ENCODE results near the gene GRHPR. TPM values are rescaled to one million over a fixed set of nuclear protein-coding genes. Genes with fewer than 3 reads are reported as not detected.
"Not testable (repeated sequence)": the region's sequence is repeated elsewhere in the genome, so short reads cannot be mapped to it uniquely, and the experiment has no call there.

GRHPR gene
- total RNA-seq, 6 experiments from 2014 or later: 159 to 424 (median 359) TPM

DNA sequence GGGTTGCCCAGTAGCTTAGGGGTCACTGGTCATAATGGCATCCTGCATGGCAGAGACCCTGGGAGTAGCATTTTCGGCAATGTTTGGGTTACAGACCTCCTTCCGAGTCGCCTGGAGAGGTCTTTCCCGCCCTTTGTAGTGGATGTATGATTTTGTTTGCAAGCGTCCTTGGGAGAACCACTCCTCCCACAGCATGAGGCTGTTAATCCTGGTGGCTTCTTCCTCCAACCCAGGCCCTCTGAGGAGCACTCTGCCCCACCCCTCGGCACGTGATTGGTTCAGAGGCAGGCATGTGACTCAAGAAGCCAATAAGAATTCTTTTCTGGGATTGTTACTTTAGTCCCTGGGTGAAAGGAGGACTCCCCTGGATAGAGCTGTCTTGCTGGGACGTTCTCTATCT lies 30.2 kb upstream of the GRHPR start:
- no peak for TF ChIP-seq POLR2A (IDR thresholded peaks at IDR 0.05)
- TF ChIP-seq CTCF (IDR thresholded peaks at IDR 0.05): no peak
- Histone ChIP-seq H3K9me3 (no peaks in the 10 kb centered on the region), H3K4me1 (no peaks in the 10 kb centered on the region), H3K36me3 (no peaks in the 10 kb centered on the region), H3K27ac (no peak overlapping the region), H3K27me3 (no peaks in the 10 kb centered on the region), H3K4me3 (no peak overlapping the region)
- ATAC-seq (no peak), DNase-seq (no peak)
- intact Hi-C loops (cut with DNase I): no loop called here
- 76% methylated on average over 6 of the region's 8 CpGs for WGBS (ENCODE audit: insufficient coverage, low coverage, low lambda C conversion rate, missing lambda C conversion rate)

DNA sequence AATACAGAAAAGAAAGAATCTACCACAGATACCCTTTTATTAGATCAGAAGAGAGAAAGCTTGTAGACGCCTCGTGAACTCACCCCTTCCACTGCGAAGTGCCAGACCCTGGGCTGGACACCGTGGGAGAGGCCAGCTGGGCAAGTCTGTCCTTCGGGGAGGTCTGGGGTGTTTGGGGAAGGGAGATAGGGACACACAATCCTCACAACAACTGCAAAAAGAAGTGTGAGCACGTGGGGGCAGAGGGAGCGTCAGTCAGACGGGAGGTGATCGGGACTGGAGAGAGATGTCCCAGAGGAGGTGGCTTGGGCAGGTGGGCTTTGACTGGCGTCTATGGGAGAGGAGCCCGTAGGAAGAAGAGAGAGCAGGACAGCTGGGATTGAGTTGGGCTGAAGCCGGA lies 27.3 kb upstream of the GRHPR start:
- no peaks in the 10 kb centered on the region for H3K27me3 ChIP-seq
- no peak overlapping the region for H3K27ac ChIP-seq
- DNase-seq (no peak), ATAC-seq (no peak)
- H3K4me1 ChIP-seq: peaks cover 0 to 7% (median 3%) of the 10 kb centered on the region in 4 donors
- no peak overlapping the region for H3K4me3 ChIP-seq
- intact Hi-C loops (cut with DNase I): no loop called here
- H3K9me3 ChIP-seq: no peaks in the 10 kb centered on the region
- 74% methylated on average over 8 of the region's 12 CpGs for WGBS (ENCODE audit: insufficient coverage, low coverage, low lambda C conversion rate, missing lambda C conversion rate)
- TF ChIP-seq CTCF (IDR thresholded peaks at IDR 0.05): no peak
- no peak for TF ChIP-seq POLR2A (IDR thresholded peaks at IDR 0.05)
- H3K36me3 ChIP-seq: no peaks in the 10 kb centered on the region

- DNase-seq: no peak
- no peaks in the 10 kb centered on the region for H3K27me3 ChIP-seq
- intact Hi-C loops (cut with DNase I): no loop called here
- no peaks in the 10 kb centered on the region for H3K36me3 ChIP-seq
- H3K4me3 ChIP-seq: no peak overlapping the region
- 80% methylated on average over 7 of the region's 8 CpGs for WGBS (ENCODE audit: insufficient coverage, low coverage, low lambda C conversion rate, missing lambda C conversion rate)
- H3K4me1 ChIP-seq: peaks cover 0 to 7% (median 3%) of the 10 kb centered on the region in 4 donors
- no peak overlapping the region for H3K27ac ChIP-seq
- TF ChIP-seq CTCF (IDR thresholded peaks at IDR 0.05) (no peak), POLR2A (IDR thresholded peaks at IDR 0.05) (no peak)
- no peak for ATAC-seq
- no peaks in the 10 kb centered on the region for H3K9me3 ChIP-seq
Observed at GRCh38 chr9:37395663-37396062, 26.8 kb upstream of the GRHPR start.

DNA sequence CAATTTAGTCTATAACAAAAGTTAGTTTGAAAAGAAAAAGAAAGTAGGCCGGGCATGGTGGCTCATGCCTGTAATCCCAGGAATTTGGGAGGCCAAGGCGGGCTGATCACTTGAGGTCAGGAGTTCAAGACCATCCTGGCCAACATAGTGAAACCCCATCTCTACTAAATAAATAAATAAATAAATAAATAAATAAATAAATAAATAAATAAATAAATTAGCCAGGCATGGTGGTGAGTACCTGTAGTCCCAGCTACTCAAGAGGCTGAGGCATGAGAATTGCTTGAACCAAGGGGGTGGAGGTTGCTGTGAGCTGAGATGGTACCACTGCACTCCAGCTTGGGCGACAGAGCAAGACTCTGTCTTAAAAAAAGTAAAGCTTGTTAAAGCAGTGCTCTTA lies 24.5 kb upstream of the GRHPR start:
- H3K27me3 ChIP-seq; DNase-seq; H3K36me3 ChIP-seq; ATAC-seq; H3K9me3 ChIP-seq; H3K27ac ChIP-seq; H3K4me3 ChIP-seq; H3K4me1 ChIP-seq; intact Hi-C loops (cut with DNase I): not testable (repeated sequence)
- WGBS (ENCODE audit: insufficient coverage, low coverage, low lambda C conversion rate, missing lambda C conversion rate): 92% methylated on average over 3 of the region's 3 CpGs

DNA sequence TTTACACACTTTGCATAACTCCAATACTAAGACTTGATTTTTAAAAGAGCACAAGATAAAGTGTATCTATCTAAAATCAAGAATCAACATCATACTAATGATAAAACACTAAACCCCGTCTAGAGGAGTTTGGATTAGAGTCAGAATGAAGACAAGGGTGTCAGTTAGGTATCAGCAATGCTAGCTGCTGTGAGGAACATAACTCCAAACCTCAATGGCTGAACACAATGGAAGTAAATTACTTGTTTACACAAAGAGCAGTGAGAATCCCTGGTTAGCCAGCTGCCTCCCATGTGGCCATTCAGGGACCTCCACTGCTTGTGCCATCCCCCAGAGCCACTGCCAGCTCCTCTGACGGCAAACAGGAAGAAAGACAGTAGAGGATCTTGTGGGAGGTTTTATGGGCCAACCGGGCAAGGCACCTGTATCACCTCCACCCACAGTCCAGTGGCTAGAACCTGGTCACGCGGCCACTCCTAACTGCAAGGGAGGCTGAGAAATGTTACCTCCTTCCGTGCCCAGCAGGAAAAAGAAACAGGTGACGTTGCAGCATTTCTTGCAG lies 24.0 kb upstream of the GRHPR start:
- ATAC-seq (no peak), DNase-seq (no peak)
- H3K4me1 ChIP-seq: peaks cover 0 to 7% (median 3%) of the 10 kb centered on the region in 4 donors
- H3K36me3 ChIP-seq: no peaks in the 10 kb centered on the region
- intact Hi-C loops (cut with DNase I): no loop called here
- H3K4me3 ChIP-seq: no peak overlapping the region
- TF ChIP-seq CTCF (IDR thresholded peaks at IDR 0.05) (no peak), POLR2A (IDR thresholded peaks at IDR 0.05) (no peak)
- WGBS (ENCODE audit: insufficient coverage, low coverage, low lambda C conversion rate, missing lambda C conversion rate): 82% methylated on average over 6 of the region's 7 CpGs
- no peaks in the 10 kb centered on the region for H3K9me3 ChIP-seq
- no peak overlapping the region for H3K27ac ChIP-seq
- no peaks in the 10 kb centered on the region for H3K27me3 ChIP-seq

All from right lobe of liver (tissue), 6 donors.